ENCODE measurements around the gene DPYSL3. TPM values are rescaled to one million over a fixed set of nuclear protein-coding genes. Genes with fewer than 3 reads are reported as not detected.

The DPYSL3 gene
- total RNA-seq, 3 donors from 2014 or later: 12.0 to 134 (median 31.1) TPM

GRCh38 chr5:147382776-147383175 is 127.1 kb downstream of the DPYSL3 start:
- no peaks in the 10 kb centered on the region for H3K36me3 ChIP-seq (ENCODE audit: low read depth)
- H3K4me1 ChIP-seq (ENCODE audit: low read depth): no peaks in the 10 kb centered on the region
- intact Hi-C loops (cut with DNase I, micrococcal nuclease): no loop called here
- H3K4me3 ChIP-seq: no peak overlapping the region
- no peak for ATAC-seq
- TF ChIP-seq, protein P1, sequence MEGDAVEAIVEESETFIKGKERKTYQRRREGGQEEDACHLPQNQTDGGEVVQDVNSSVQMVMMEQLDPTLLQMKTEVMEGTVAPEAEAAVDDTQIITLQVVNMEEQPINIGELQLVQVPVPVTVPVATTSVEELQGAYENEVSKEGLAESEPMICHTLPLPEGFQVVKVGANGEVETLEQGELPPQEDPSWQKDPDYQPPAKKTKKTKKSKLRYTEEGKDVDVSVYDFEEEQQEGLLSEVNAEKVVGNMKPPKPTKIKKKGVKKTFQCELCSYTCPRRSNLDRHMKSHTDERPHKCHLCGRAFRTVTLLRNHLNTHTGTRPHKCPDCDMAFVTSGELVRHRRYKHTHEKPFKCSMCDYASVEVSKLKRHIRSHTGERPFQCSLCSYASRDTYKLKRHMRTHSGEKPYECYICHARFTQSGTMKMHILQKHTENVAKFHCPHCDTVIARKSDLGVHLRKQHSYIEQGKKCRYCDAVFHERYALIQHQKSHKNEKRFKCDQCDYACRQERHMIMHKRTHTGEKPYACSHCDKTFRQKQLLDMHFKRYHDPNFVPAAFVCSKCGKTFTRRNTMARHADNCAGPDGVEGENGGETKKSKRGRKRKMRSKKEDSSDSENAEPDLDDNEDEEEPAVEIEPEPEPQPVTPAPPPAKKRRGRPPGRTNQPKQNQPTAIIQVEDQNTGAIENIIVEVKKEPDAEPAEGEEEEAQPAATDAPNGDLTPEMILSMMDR (IDR thresholded peaks at IDR 0.05): no peak
- H3K9me3 ChIP-seq: no peaks in the 10 kb centered on the region
- DNase-seq: no peak

GRCh38 chr5:147381555-147381954 is 128.3 kb downstream of the DPYSL3 start:
- no peak overlapping the region for H3K4me3 ChIP-seq
- DNase-seq: no peak
- H3K36me3 ChIP-seq (ENCODE audit: low read depth): no peaks in the 10 kb centered on the region
- intact Hi-C loops (cut with DNase I, micrococcal nuclease): no loop called here
- no peaks in the 10 kb centered on the region for H3K9me3 ChIP-seq
- TF ChIP-seq, protein P1 (IDR thresholded peaks at IDR 0.05): no peak
- no peak for ATAC-seq
- H3K4me1 ChIP-seq (ENCODE audit: low read depth): no peaks in the 10 kb centered on the region

DNA sequence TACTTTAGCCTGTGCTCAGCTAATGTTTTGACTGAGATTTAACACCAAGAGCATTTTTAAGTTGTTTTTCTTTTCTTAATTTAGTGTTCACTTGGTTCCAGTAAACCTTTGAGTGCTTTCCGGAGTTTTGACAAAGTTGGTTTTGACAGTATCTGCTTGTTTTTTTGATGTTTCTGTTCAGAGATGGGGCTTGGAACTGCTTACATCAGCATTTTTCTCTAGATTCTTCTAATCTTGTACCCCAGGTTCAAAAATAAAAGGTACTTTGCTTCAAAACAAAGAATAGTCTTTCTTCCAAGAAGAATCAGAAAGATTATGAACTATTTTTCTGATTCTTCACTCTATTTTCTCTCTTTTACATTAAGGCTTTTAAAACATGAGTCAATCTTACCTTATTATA is 132.2 kb downstream of the DPYSL3 start:
- Histone ChIP-seq H3K36me3 (ENCODE audit: low read depth) (no peaks in the 10 kb centered on the region), H3K9me3 (no peaks in the 10 kb centered on the region), H3K4me3 (no peak overlapping the region), H3K4me1 (ENCODE audit: low read depth) (no peaks in the 10 kb centered on the region)
- TF ChIP-seq, protein P1 (IDR thresholded peaks at IDR 0.05): no peak
- ATAC-seq (no peak), DNase-seq (no peak)
- intact Hi-C loops (cut with DNase I, micrococcal nuclease): loop anchor here in 1 of 2 donors (10.0 kb wide), 1 partner anchor 153 kb away; no protein-coding TSS in a partner anchor

DNA sequence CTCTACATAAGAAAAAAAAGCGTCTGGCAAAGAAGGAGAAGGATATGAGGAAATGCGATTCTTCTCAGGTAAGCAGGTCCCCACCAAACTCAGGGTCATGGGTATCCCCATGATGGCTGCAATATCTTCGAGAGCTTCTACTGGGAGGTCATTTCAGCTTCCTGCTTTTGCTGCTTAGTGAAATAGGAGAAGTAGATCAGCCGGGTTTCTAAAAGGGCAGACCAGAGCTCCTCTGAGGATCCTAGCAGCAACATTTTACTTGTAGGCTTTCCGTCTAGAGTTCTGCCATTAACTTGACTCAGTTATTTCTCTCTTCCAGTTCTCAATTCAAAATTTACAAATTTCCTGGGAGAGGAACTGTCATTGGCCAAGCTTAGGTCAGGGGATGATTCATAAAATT is 134.7 kb downstream of the DPYSL3 start:
- DNase-seq (no peak), ATAC-seq (no peak)
- no peak overlapping the region for H3K4me3 ChIP-seq
- intact Hi-C loops (cut with DNase I, micrococcal nuclease): loop anchor here in 1 of 2 donors (10.0 kb wide), 1 partner anchor 150 kb away; no protein-coding TSS in a partner anchor
- H3K9me3 ChIP-seq: no peaks in the 10 kb centered on the region
- TF ChIP-seq, protein P1 (IDR thresholded peaks at IDR 0.05): no peak
- no peaks in the 10 kb centered on the region for H3K36me3 ChIP-seq (ENCODE audit: low read depth)
- no peaks in the 10 kb centered on the region for H3K4me1 ChIP-seq (ENCODE audit: low read depth)

- Histone ChIP-seq H3K36me3 (ENCODE audit: low read depth) (no peaks in the 10 kb centered on the region), H3K9me3 (no peaks in the 10 kb centered on the region)
- no peak for ATAC-seq
These were observed 136.5 kb downstream of the DPYSL3 start for GRCh38 chr5:147373328-147373727.

More at GRCh38 chr5:147373328-147373727, 136.5 kb downstream of the DPYSL3 start:
- Histone ChIP-seq H3K4me1 (ENCODE audit: low read depth) (no peaks in the 10 kb centered on the region), H3K4me3 (no peak overlapping the region)
- TF ChIP-seq, protein P1 (IDR thresholded peaks at IDR 0.05): no peak
- DNase-seq: no peak
- intact Hi-C loops (cut with DNase I, micrococcal nuclease): loop anchor here in 1 of 2 donors (10.0 kb wide), 1 partner anchor 149 kb away; no protein-coding TSS in a partner anchor

All from mucosa of descending colon (tissue), 3 donors.